PC-9 (cell line): Measurements from ENCODE around the gene REXO5. TPM values are rescaled to one million over a fixed set of nuclear protein-coding genes. Genes with fewer than 3 reads are reported as not detected.

Experiments
- BruUV-seq: library from RNA; stranded (reverse); fragments of 400-500 nt; replicated peaks from 2 replicates; lab custom pipeline; 2021; lab: Mats Ljungman, UMichigan
- CTCF ChIA-PET: fragments of 300-600 bp; sonication (Branson Sonifier 250); formaldehyde crosslinking; loops from one replicate; lab custom pipeline; 2022; ENCODE audit warnings: antibody characterized with exemption; lab: Charles Lee
- POLR2A ChIA-PET: fragments of 300-600 bp; sonication (Branson Sonifier 250); formaldehyde crosslinking; loops from one replicate; lab custom pipeline; 2022; ENCODE audit warnings: antibody characterized with exemption; ENCODE audit not compliant: unreplicated experiment; lab: Charles Lee
- DNase-seq, 2 experiments: peaks; one replicate each; pipeline versions ENCODE4 v3.0.0 to v3.0.0-alpha.2; 2015 to 2022; ENCODE audit warnings: mixed read lengths in 1 of 2
- H2AFZ ChIP-seq: fragments of 200-600 bp; sonication (generic); 2 replicates; pipeline ENCODE4 v1.8.1; 2017; ENCODE audit warnings: antibody characterized with exemption
- H3F3A ChIP-seq: fragments of 200-600 bp; sonication (generic); 2 replicates; pipeline ENCODE4 v1.8.1; 2017; ENCODE audit warnings: antibody characterized with exemption, mild to moderate bottlenecking, low read depth; ENCODE audit not compliant: insufficient read depth
- H3K27ac ChIP-seq: fragments of 200-600 bp; sonication (generic); 2 replicates; pipeline ENCODE4 v1.6.1; 2016; ENCODE audit warnings: mixed run types
- H3K27me3 ChIP-seq: fragments of 200-600 bp; sonication (generic); 2 replicates; pipeline ENCODE4 v1.6.1; 2016; ENCODE audit warnings: low read depth, mixed run types; ENCODE audit not compliant: insufficient read depth
- H3K36me3 ChIP-seq: fragments of 200-600 bp; sonication (generic); 2 replicates; pipeline ENCODE4 v1.6.1; 2016; ENCODE audit warnings: low read depth, mixed run types
- H3K4me1 ChIP-seq: fragments of 200-600 bp; sonication (generic); replicated peaks from 2 replicates; pipeline ENCODE4 v1.6.1; 2016; ENCODE audit warnings: mixed run types; ENCODE audit not compliant: insufficient read depth
- H3K4me2 ChIP-seq: fragments of 200-600 bp; sonication (generic); 2 replicates; pipeline ENCODE4 v1.6.1; 2017; ENCODE audit warnings: mixed run types
- H3K4me3 ChIP-seq: fragments of 200-600 bp; sonication (generic); 2 replicates; pipeline ENCODE4 v1.6.1; 2016; ENCODE audit warnings: mixed run types
- H3K79me2 ChIP-seq: fragments of 200-600 bp; sonication (generic); 2 replicates; pipeline ENCODE4 v1.6.1; 2017; ENCODE audit warnings: low read depth, mixed run types
- H3K9me2 ChIP-seq: fragments of 200-600 bp; sonication (generic); 2 replicates; pipeline ENCODE4 v1.8.1; 2017; ENCODE audit warnings: mild to moderate bottlenecking; ENCODE audit not compliant: insufficient read depth
- H3K9me3 ChIP-seq: fragments of 200-600 bp; sonication (generic); 2 replicates; pipeline ENCODE4 v1.8.1; 2016; ENCODE audit warnings: low read depth; ENCODE audit not compliant: insufficient read depth
- H4K20me1 ChIP-seq: fragments of 200-600 bp; sonication (generic); 2 replicates; pipeline ENCODE4 v1.8.1; 2017; ENCODE audit not compliant: insufficient read depth
- EZH2 ChIP-seq: fragments of 200-600 bp; sonication (generic); IDR thresholded peaks from 2 replicates; pipeline ENCODE4 v1.8.0; 2017; ENCODE audit warnings: antibody characterized with exemption, low read depth
- intact Hi-C: fragments of 100-400 bp; cut with micrococcal nuclease; formaldehyde crosslinking; loops from one replicate; pipeline ENCODE4 v1.10.0; 2022; ENCODE audit not compliant: unreplicated experiment
- total RNA-seq: library from RNA; stranded (reverse); gene quantifications from 2 replicates; pipeline ENCODE4 v1.2.3, GENCODE V29; 2021
- TF ChIP-seq, protein P1 (sequence below): fragments of 200-600 bp; sonication (generic); conservative IDR thresholded peaks from 2 replicates; pipeline ENCODE4 v1.6.1; 2017; ENCODE audit warnings: mixed run types, antibody characterized with exemption, mild to moderate bottlenecking, moderate library complexity

Gene REXO5
- total RNA-seq, 1 experiment from 2014 or later, result 13.2 TPM

DNA sequence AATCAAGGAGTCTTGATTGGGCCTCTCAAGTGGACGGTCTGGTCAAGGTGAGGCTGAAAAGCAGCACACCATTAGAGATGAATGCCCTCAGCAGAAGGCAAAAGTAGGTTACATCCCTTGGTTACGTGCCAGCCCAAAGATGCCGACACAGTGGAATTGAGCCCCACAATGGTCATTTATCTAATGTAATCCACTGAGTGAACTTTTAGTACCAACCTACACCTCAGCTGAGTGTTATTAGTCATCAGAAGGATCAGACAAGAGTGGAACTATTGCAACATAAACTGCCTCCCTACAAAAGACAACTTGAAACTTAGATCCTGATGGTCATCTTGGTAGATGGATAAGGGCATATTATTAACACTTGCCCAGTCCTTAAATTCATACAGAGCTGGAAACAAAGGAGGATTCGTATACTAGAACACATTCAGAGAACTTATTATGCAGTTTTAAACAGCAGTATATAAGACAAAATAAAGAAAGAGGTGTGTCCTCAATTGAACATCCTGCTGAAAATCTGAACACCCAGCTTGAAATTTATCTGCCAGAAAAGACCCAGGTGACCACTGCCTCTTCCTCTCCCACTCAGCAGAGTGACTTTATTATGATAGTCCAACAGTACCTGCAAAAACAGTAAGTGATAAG lies 91.0 kb downstream of the REXO5 start:
- TF ChIP-seq, protein P1, sequence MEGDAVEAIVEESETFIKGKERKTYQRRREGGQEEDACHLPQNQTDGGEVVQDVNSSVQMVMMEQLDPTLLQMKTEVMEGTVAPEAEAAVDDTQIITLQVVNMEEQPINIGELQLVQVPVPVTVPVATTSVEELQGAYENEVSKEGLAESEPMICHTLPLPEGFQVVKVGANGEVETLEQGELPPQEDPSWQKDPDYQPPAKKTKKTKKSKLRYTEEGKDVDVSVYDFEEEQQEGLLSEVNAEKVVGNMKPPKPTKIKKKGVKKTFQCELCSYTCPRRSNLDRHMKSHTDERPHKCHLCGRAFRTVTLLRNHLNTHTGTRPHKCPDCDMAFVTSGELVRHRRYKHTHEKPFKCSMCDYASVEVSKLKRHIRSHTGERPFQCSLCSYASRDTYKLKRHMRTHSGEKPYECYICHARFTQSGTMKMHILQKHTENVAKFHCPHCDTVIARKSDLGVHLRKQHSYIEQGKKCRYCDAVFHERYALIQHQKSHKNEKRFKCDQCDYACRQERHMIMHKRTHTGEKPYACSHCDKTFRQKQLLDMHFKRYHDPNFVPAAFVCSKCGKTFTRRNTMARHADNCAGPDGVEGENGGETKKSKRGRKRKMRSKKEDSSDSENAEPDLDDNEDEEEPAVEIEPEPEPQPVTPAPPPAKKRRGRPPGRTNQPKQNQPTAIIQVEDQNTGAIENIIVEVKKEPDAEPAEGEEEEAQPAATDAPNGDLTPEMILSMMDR, result no peak
- TF ChIP-seq EZH2, result no peak
- H3K36me3 ChIP-seq, result peaks cover 24% of the 10 kb centered on the region; the same call in 1 of the 2 replicates
- H3K9me3 ChIP-seq, result no peaks in the 10 kb centered on the region
- H3K79me2 ChIP-seq, result peaks cover 86% of the 10 kb centered on the region
- no peak for DNase-seq
- CTCF ChIA-PET, result interaction anchor here (0.5 kb wide), 1 partner anchor 77 kb away, joined by 3 read pairs; no protein-coding TSS in a partner anchor
- H4K20me1 ChIP-seq, result peaks cover 7% of the 10 kb centered on the region; the same call in 1 of the 2 replicates
- no peak overlapping the region for H3K4me3 ChIP-seq
- no peaks in the 10 kb centered on the region for H3K9me2 ChIP-seq
- H3K27me3 ChIP-seq, result no peaks in the 10 kb centered on the region
- no peak overlapping the region for H3K27ac ChIP-seq
- H3F3A ChIP-seq, result peaks cover 16% of the 10 kb centered on the region
- H2AFZ ChIP-seq, result no peak overlapping the region
- no TSS peak for BruUV-seq
- POLR2A ChIA-PET, result interaction anchor here (0.5 kb wide), 1 partner anchor 12 kb away, joined by 3 read pairs; no protein-coding TSS in a partner anchor
- intact Hi-C loops, result no loop called here
- peaks cover 34% of the 10 kb centered on the region for H3K4me1 ChIP-seq
- peak overlapping the region; percentile 96 for H3K4me2 ChIP-seq

- intact Hi-C loops, result no loop called here
- Histone ChIP-seq H3K27ac (no peak overlapping the region), H2AFZ (no peak overlapping the region), H3K4me2 (peak overlapping the region; percentile 96), H3K9me2 (no peaks in the 10 kb centered on the region), H3K79me2 (peaks cover 88% of the 10 kb centered on the region), H3K4me3 (0 out of 2 replicates have a peak overlapping the region, but pooled peaks have one; percentile 7), H3K27me3 (no peaks in the 10 kb centered on the region), H4K20me1 (peaks cover 7% of the 10 kb centered on the region; the same call in 1 of the 2 replicates), H3K4me1 (peaks cover 40% of the 10 kb centered on the region), H3F3A (peaks cover 20% of the 10 kb centered on the region), H3K36me3 (peaks cover 28% of the 10 kb centered on the region; the same call in 1 of the 2 replicates), H3K9me3 (no peaks in the 10 kb centered on the region)
- POLR2A ChIA-PET, result interaction anchor here (0.5 to 0.6 kb wide), 3 partner anchors 13 to 1374 kb away, joined by 3 to 7 read pairs (median 3); no protein-coding TSS in a partner anchor
- TF ChIP-seq EZH2, result no peak
- TF ChIP-seq, protein P1, result no peak
- DNase-seq, result no peak
- CTCF ChIA-PET, result no interaction called here
- no TSS peak for BruUV-seq
Measured at GRCh38 chr16:20897922-20898321, 91.6 kb downstream of the REXO5 start.

DNA sequence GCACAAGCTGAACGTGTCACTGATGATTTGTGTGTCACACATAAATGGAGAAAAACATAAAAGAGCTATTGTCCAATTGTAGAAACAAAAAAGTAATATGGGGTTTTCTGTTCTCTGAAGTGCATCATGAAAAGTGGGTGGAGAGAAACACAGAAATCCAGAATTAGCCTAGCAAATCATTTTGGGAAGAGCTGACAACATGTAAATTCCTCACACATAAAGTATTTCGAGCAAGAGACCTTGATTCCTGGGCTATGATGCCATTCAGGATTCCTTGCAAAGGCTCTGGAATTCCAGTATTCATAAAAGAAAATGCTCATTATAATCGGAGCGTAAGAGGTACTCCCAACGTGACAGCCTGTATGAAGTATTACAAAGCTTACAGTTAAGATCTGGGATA lies 92.7 kb downstream of the REXO5 start:
- TSS peak; percentile 32 for BruUV-seq
- intact Hi-C loops, result loop anchor here (1.0 kb wide), 1 partner anchor 48 kb away; no protein-coding TSS in a partner anchor
- TF ChIP-seq, protein P1, result no peak
- no peak for TF ChIP-seq EZH2
- peak overlapping the region; percentile 84 for H3K4me3 ChIP-seq
- H3K4me1 ChIP-seq, result peaks cover 51% of the 10 kb centered on the region
- peak overlapping the region; percentile 96 for H3K4me2 ChIP-seq
- ChIA-PET POLR2A (interaction anchor here (0.6 kb wide), 1 partner anchor 15 kb away, joined by 3 read pairs; no protein-coding TSS in a partner anchor), CTCF (no interaction called here)
- peaks cover 32% of the 10 kb centered on the region for H3F3A ChIP-seq
- no peaks in the 10 kb centered on the region for H3K27me3 ChIP-seq
- H3K9me3 ChIP-seq, result no peaks in the 10 kb centered on the region
- no peaks in the 10 kb centered on the region for H3K9me2 ChIP-seq
- peaks cover 88% of the 10 kb centered on the region for H3K79me2 ChIP-seq
- peak in 1 of 2 experiments; percentile 50 for DNase-seq
- peaks cover 7% of the 10 kb centered on the region; the same call in 1 of the 2 replicates for H4K20me1 ChIP-seq
- H2AFZ ChIP-seq, result 0 out of 2 replicates have a peak overlapping the region, but pooled peaks have one; percentile 44
- H3K27ac ChIP-seq, result peak overlapping the region; percentile 99
- H3K36me3 ChIP-seq, result peaks cover 34% of the 10 kb centered on the region; the same call in 1 of the 2 replicates

Other genes with a start within 250 kb of the REXO5 start
- not detected in 2 replicates for gene ACSM2B, start 230.2 kb upstream of the REXO5 start, total RNA-seq
- gene ACSM1, start 108.8 kb upstream of the REXO5 start, total RNA-seq, result not detected in 2 replicates
- 35.0 and 36.0 TPM in 2 replicates for gene THUMPD1, start 64.7 kb upstream of the REXO5 start, total RNA-seq
- 1.1 and 2.4 TPM in 2 replicates for gene ACSM3, start 42.5 kb upstream of the REXO5 start, total RNA-seq
- 25.6 and 29.5 TPM in 2 replicates for gene ERI2, start 55 bp upstream of the REXO5 start, total RNA-seq
- 11.8 and 14.6 TPM in 2 replicates for gene DCUN1D3, start 93.8 kb downstream of the REXO5 start, total RNA-seq
- 32.2 and 51.7 TPM in 2 replicates for gene LYRM1, start 94.2 kb downstream of the REXO5 start, total RNA-seq